ENCODE data around the gene RPL41.

The RPL41 gene

DNA sequence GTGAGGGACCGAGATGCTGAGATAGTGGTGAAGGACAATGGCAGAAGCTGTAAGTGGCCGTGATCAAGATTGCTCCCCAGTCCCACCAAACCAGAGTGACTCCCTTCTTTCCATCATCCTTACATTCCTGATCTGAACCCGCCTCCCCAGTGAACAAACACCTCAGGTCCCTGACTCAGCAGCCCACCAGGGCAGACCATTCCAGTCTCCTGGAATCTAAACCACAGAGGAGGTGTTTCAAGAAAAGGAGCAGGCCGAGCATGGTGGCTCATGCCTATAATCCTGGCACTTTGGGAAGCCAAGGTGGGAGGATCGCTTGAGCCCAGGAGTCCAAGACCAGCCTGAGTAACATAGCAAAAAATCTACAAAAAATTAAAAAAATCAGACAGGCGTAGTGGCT, 29.8 kb upstream of the RPL41 start:
- H3K4me3 ChIP-seq (ENCODE audit: low read length) = no peak overlapping the region
- no peak for TF ChIP-seq EZH2phosphoT487 (IDR thresholded peaks at IDR 0.05; ENCODE audit: low read length)
- no peak for TF ChIP-seq EZH2 (optimal IDR thresholded peaks at IDR 0.05; ENCODE audit: low read depth, low read length)
- TF ChIP-seq, protein P1, sequence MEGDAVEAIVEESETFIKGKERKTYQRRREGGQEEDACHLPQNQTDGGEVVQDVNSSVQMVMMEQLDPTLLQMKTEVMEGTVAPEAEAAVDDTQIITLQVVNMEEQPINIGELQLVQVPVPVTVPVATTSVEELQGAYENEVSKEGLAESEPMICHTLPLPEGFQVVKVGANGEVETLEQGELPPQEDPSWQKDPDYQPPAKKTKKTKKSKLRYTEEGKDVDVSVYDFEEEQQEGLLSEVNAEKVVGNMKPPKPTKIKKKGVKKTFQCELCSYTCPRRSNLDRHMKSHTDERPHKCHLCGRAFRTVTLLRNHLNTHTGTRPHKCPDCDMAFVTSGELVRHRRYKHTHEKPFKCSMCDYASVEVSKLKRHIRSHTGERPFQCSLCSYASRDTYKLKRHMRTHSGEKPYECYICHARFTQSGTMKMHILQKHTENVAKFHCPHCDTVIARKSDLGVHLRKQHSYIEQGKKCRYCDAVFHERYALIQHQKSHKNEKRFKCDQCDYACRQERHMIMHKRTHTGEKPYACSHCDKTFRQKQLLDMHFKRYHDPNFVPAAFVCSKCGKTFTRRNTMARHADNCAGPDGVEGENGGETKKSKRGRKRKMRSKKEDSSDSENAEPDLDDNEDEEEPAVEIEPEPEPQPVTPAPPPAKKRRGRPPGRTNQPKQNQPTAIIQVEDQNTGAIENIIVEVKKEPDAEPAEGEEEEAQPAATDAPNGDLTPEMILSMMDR (IDR thresholded peaks at IDR 0.05; ENCODE audit: low read length) = no peak
- no peaks in the 10 kb centered on the region for H3K4me1 ChIP-seq (ENCODE audit: low read length)
- no peaks in the 10 kb centered on the region for H4K20me1 ChIP-seq (ENCODE audit: insufficient read depth, low read length)
- H2AFZ ChIP-seq (ENCODE audit: low read length) = no peak overlapping the region
- H3F3A ChIP-seq (ENCODE audit: insufficient read depth, low read length) = no peaks in the 10 kb centered on the region
- H3K36me3 ChIP-seq (replicated peaks; ENCODE audit: insufficient read depth, low read length) = no peaks in the 10 kb centered on the region
- H3K9me3 ChIP-seq (replicated peaks; ENCODE audit: insufficient read depth, low read length) = no peaks in the 10 kb centered on the region
- no peaks in the 10 kb centered on the region for H3K9me2 ChIP-seq (replicated peaks; ENCODE audit: insufficient read depth, low read length)
- H3K27me3 ChIP-seq (replicated peaks; ENCODE audit: insufficient read depth, low read length) = peaks cover 15% of the 10 kb centered on the region; the same call in 1 of the 2 replicates
- H3K9ac ChIP-seq (ENCODE audit: low read length) = no peak overlapping the region
- no peak for DNase-seq
- no peak overlapping the region for H3K4me2 ChIP-seq (ENCODE audit: low read depth, low read length)
- H3K79me2 ChIP-seq (ENCODE audit: low read length) = no peaks in the 10 kb centered on the region
- no peak overlapping the region for H3K27ac ChIP-seq (ENCODE audit: low read length)

DNA sequence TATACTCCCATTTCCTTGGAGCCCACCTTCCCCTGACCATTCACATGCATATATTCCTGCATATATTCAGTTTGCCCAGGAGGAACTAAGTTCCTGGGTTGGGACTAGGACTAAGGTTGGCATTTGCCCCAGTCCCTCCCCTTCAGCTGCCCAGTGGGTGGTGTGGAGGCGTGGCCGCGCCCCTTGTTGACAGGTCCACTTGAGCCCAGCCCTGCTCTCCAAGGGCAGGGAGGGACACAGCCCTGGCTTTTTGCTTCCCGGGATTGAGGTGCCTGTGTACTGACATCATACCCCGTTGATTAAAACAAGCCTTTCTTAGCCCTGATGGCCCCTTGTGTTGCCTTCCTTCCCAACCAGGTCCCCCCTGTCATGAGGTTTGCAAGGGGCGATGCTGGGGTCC, 29.2 kb upstream of the RPL41 start:
- Histone ChIP-seq H3K79me2 (ENCODE audit: low read length) (no peaks in the 10 kb centered on the region), H3K27ac (ENCODE audit: low read length) (no peak overlapping the region), H3F3A (ENCODE audit: insufficient read depth, low read length) (no peaks in the 10 kb centered on the region), H3K27me3 (replicated peaks; ENCODE audit: insufficient read depth, low read length) (peaks cover 10% of the 10 kb centered on the region; the same call in 1 of the 2 replicates), H3K4me1 (ENCODE audit: low read length) (no peaks in the 10 kb centered on the region), H4K20me1 (ENCODE audit: insufficient read depth, low read length) (no peaks in the 10 kb centered on the region), H3K36me3 (replicated peaks; ENCODE audit: insufficient read depth, low read length) (no peaks in the 10 kb centered on the region), H3K9ac (ENCODE audit: low read length) (no peak overlapping the region), H3K9me3 (replicated peaks; ENCODE audit: insufficient read depth, low read length) (no peaks in the 10 kb centered on the region), H2AFZ (ENCODE audit: low read length) (no peak overlapping the region), H3K4me3 (ENCODE audit: low read length) (no peak overlapping the region), H3K9me2 (replicated peaks; ENCODE audit: insufficient read depth, low read length) (no peaks in the 10 kb centered on the region), H3K4me2 (ENCODE audit: low read depth, low read length) (no peak overlapping the region)
- TF ChIP-seq EZH2phosphoT487 (IDR thresholded peaks at IDR 0.05; ENCODE audit: low read length) (no peak), EZH2 (optimal IDR thresholded peaks at IDR 0.05; ENCODE audit: low read depth, low read length) (no peak)
- TF ChIP-seq, protein P1 (IDR thresholded peaks at IDR 0.05; ENCODE audit: low read length) = no peak
- no peak for DNase-seq

DNA sequence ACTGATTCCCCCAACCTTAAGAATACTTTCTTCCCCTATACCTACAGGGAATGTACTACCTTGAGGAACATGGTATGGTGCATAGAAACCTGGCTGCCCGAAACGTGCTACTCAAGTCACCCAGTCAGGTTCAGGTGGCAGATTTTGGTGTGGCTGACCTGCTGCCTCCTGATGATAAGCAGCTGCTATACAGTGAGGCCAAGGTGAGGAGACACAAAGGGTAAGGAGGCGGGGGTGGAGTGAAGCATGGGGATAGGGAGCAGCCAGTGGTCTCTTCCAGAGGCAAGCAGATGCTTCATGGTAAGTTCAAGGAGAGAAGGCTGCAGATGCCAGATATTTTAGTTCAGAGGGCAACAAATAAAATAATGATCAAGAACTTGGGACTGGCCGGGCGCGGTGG, 18.7 kb upstream of the RPL41 start:
- no peak overlapping the region for H3K27ac ChIP-seq (ENCODE audit: low read length)
- H2AFZ ChIP-seq (ENCODE audit: low read length) = no peak overlapping the region
- no peaks in the 10 kb centered on the region for H3K4me1 ChIP-seq (ENCODE audit: low read length)
- H3K4me3 ChIP-seq (ENCODE audit: low read length) = no peak overlapping the region
- no peaks in the 10 kb centered on the region for H3K9me3 ChIP-seq (replicated peaks; ENCODE audit: insufficient read depth, low read length)
- no peaks in the 10 kb centered on the region for H3K36me3 ChIP-seq (replicated peaks; ENCODE audit: insufficient read depth, low read length)
- H3K79me2 ChIP-seq (ENCODE audit: low read length) = no peaks in the 10 kb centered on the region
- no peak overlapping the region for H3K4me2 ChIP-seq (ENCODE audit: low read depth, low read length)
- H3K9ac ChIP-seq (ENCODE audit: low read length) = no peak overlapping the region
- peaks cover 24% of the 10 kb centered on the region for H3K27me3 ChIP-seq (replicated peaks; ENCODE audit: insufficient read depth, low read length)
- no peak for DNase-seq
- H3F3A ChIP-seq (ENCODE audit: insufficient read depth, low read length) = no peaks in the 10 kb centered on the region
- H4K20me1 ChIP-seq (ENCODE audit: insufficient read depth, low read length) = no peaks in the 10 kb centered on the region
- H3K9me2 ChIP-seq (replicated peaks; ENCODE audit: insufficient read depth, low read length) = no peaks in the 10 kb centered on the region
- TF ChIP-seq EZH2phosphoT487 (IDR thresholded peaks at IDR 0.05; ENCODE audit: low read length) = no peak
- TF ChIP-seq, protein P1 (IDR thresholded peaks at IDR 0.05; ENCODE audit: low read length) = no peak
- TF ChIP-seq EZH2 (optimal IDR thresholded peaks at IDR 0.05; ENCODE audit: low read depth, low read length) = no peak
